H9 (cell line): ENCODE measurements around the gene GTF2A1L. TPM values are rescaled to one million over a fixed set of nuclear protein-coding genes. Genes with fewer than 3 reads are reported as not detected.

Experiments used
- DNase-seq: peaks from one replicate; pipeline ENCODE4 v3.0.0-alpha.2; 2017
- H2AFZ ChIP-seq: one replicate; pipeline ENCODE4 v1.6.1; 2013; ENCODE audit warnings: mild to moderate bottlenecking, low read length, control low read depth, moderate library complexity
- H2AK5ac ChIP-seq: 2 replicates; pipeline ENCODE4 v1.6.1; 2013; ENCODE audit warnings: low read length, control low read depth, mixed read lengths; ENCODE audit not compliant: insufficient read length
- H2BK120ac ChIP-seq: one replicate; pipeline ENCODE4 v1.6.1; 2013; ENCODE audit warnings: low read depth, mild to moderate bottlenecking, low read length, control low read depth, inconsistent platforms; ENCODE audit not compliant: poor library complexity, severe bottlenecking
- H2BK12ac ChIP-seq: 2 replicates; pipeline ENCODE4 v1.6.1; 2013; ENCODE audit warnings: low read length, control low read depth, mixed read lengths, low read depth; ENCODE audit not compliant: insufficient read length
- H2BK15ac ChIP-seq: 2 replicates; pipeline ENCODE4 v1.6.1; 2013; ENCODE audit warnings: low read depth, low read length, control low read depth
- H2BK20ac ChIP-seq: one replicate; pipeline ENCODE4 v1.6.1; 2013; ENCODE audit warnings: low read depth, mild to moderate bottlenecking, low read length, control low read depth, inconsistent platforms; ENCODE audit not compliant: poor library complexity, severe bottlenecking
- H2BK5ac ChIP-seq: 2 replicates; pipeline ENCODE4 v1.6.1; 2013; ENCODE audit warnings: low read length, control low read depth, mixed read lengths; ENCODE audit not compliant: insufficient read length
- H3K14ac ChIP-seq: 2 replicates; pipeline ENCODE4 v1.6.1; 2013; ENCODE audit warnings: low read length, control low read depth; ENCODE audit not compliant: insufficient read depth
- H3K18ac ChIP-seq: 2 replicates; pipeline ENCODE4 v1.6.1; 2013; ENCODE audit warnings: low read depth, mild to moderate bottlenecking, mixed read lengths, low read length, control low read depth; ENCODE audit not compliant: insufficient read length
- H3K23ac ChIP-seq: 2 replicates; pipeline ENCODE4 v1.6.1; 2013; ENCODE audit warnings: low read length, control low read depth, mixed read lengths, low read depth; ENCODE audit not compliant: insufficient read length
- H3K23me2 ChIP-seq: 2 replicates; pipeline ENCODE4 v1.6.1; 2013; ENCODE audit warnings: low read depth, mild to moderate bottlenecking, mixed read lengths, low read length, control low read depth; ENCODE audit not compliant: insufficient read length, poor library complexity, severe bottlenecking
- H3K27ac ChIP-seq: 2 replicates; pipeline ENCODE4 v1.5.1; 2013; ENCODE audit warnings: low read length, control low read depth, mixed read lengths, low read depth; ENCODE audit not compliant: insufficient read length
- H3K27me3 ChIP-seq: 2 replicates; pipeline ENCODE4 v1.6.1; 2013; ENCODE audit warnings: low read length, control low read depth, inconsistent platforms; ENCODE audit not compliant: insufficient read depth
- H3K4ac ChIP-seq: 2 replicates; pipeline ENCODE4 v1.6.1; 2013; ENCODE audit warnings: low read depth, mild to moderate bottlenecking, control low read depth, inconsistent platforms, low read length, moderate library complexity
- H3K4me1 ChIP-seq: 2 replicates; pipeline ENCODE4 v1.6.1; 2013; ENCODE audit warnings: low read length, control low read depth, inconsistent platforms; ENCODE audit not compliant: insufficient read depth
- H3K4me2 ChIP-seq: 2 replicates; pipeline ENCODE4 v1.6.1; 2013; ENCODE audit warnings: low read length, control low read depth, mixed read lengths; ENCODE audit not compliant: insufficient read length, insufficient read depth
- H3K56ac ChIP-seq: 2 replicates; pipeline ENCODE4 v1.6.1; 2013; ENCODE audit warnings: low read depth, mild to moderate bottlenecking, mixed read lengths, low read length, control low read depth; ENCODE audit not compliant: insufficient read length
- H3K79me1 ChIP-seq: 2 replicates; pipeline ENCODE4 v1.6.1; 2013; ENCODE audit warnings: low read depth, mild to moderate bottlenecking, moderate library complexity, low read length, control low read depth, inconsistent platforms; ENCODE audit not compliant: insufficient read depth, poor library complexity, severe bottlenecking
- H3K79me2 ChIP-seq: 2 replicates; pipeline ENCODE4 v1.6.1; 2013; ENCODE audit warnings: low read length, control low read depth, inconsistent platforms; ENCODE audit not compliant: insufficient read depth
- H3K9ac ChIP-seq: 2 replicates; pipeline ENCODE4 v1.6.1; 2013; ENCODE audit warnings: low read length, control low read depth, mixed read lengths; ENCODE audit not compliant: insufficient read length; ENCODE audit errors: extremely low read depth
- H3K9me3 ChIP-seq: one replicate; pipeline ENCODE4 v1.6.1; 2013; ENCODE audit warnings: low read depth, low read length, inconsistent platforms; ENCODE audit not compliant: control insufficient read depth
- H3T11ph ChIP-seq: one replicate; pipeline ENCODE4 v1.6.1; 2013; ENCODE audit warnings: mild to moderate bottlenecking, low read length, control low read depth, inconsistent platforms
- H4K20me1 ChIP-seq: one replicate; pipeline ENCODE4 v1.6.1; 2013; ENCODE audit not compliant: control insufficient read depth, insufficient read length, insufficient read depth
- H4K5ac ChIP-seq: 2 replicates; pipeline ENCODE4 v1.6.1; 2013; ENCODE audit warnings: low read depth, mild to moderate bottlenecking, mixed read lengths, low read length, control low read depth; ENCODE audit not compliant: insufficient read length
- H4K8ac ChIP-seq: replicated peaks from 2 replicates; pipeline ENCODE4 v1.6.1; 2013; ENCODE audit warnings: low read length, control low read depth, mixed read lengths, low read depth; ENCODE audit not compliant: insufficient read length
- H4K91ac ChIP-seq: 2 replicates; pipeline ENCODE4 v1.6.1; 2013; ENCODE audit warnings: low read depth, mild to moderate bottlenecking, moderate library complexity, mixed read lengths, low read length, control low read depth; ENCODE audit not compliant: insufficient read length
- H3K27ac Mint-ChIP-seq, 3 experiments: 2 replicates in 2 of 3; 3 replicates in 1 of 3; pipeline ENCODE4 v1.8.0; 2020 to 2021; ENCODE audit warnings: mixed read lengths in 3 of 3, mild to moderate bottlenecking in 1 of 3, moderate library complexity in 1 of 3
- H3K27me3 Mint-ChIP-seq: 2 replicates; pipeline ENCODE4 v1.8.0; 2021; ENCODE audit warnings: low read depth, mild to moderate bottlenecking, moderate library complexity, mixed read lengths
- H3K36me3 Mint-ChIP-seq, 3 experiments: 2 replicates in 2 of 3; 3 replicates in 1 of 3; pipeline ENCODE4 v1.8.0; 2020 to 2021; ENCODE audit warnings: low read depth in 3 of 3, mixed read lengths in 3 of 3; ENCODE audit not compliant: insufficient read depth in 1 of 3
- H3K4me1 Mint-ChIP-seq, 2 experiments: 2 replicates each; pipeline ENCODE4 v1.8.0; 2020; ENCODE audit warnings: mixed read lengths in 2 of 2
- H3K4me3 Mint-ChIP-seq, 2 experiments: 2 replicates in 1 of 2; 3 replicates in 1 of 2; pipeline ENCODE4 v1.8.0; 2020 to 2021; ENCODE audit warnings: mild to moderate bottlenecking in 2 of 2, mixed read lengths in 2 of 2, moderate library complexity in 1 of 2
- H3K9me3 Mint-ChIP-seq, 2 experiments: 2 replicates in 1 of 2; 3 replicates in 1 of 2; pipeline ENCODE4 v1.8.0; 2020; ENCODE audit warnings: mild to moderate bottlenecking in 2 of 2, mixed read lengths in 2 of 2, moderate library complexity in 1 of 2
- WGBS: extraction: QIAGEN DNeasy Blood & Tissue Kit; methylation state at CpG from one replicate; pipeline ENCODE4 v1.1.7; 2013; ENCODE audit warnings: missing lambda C conversion rate, low lambda C conversion rate, mixed read lengths; ENCODE audit not compliant: insufficient read length; ENCODE audit errors: extremely low coverage; 5-methylcytosine and 5-hydroxymethylcytosine counted together
- total RNA-seq: library from RNA; stranded (reverse); gene quantifications from 2 replicates; pipeline ENCODE4 v1.2.1, GENCODE V29; 2021
- TF ChIP-seq, protein P1 (sequence below): fragments of 200-600 bp; sonication (generic); conservative IDR thresholded peaks from 3 replicates; pipeline ENCODE4 v1.8.0; 2021; ENCODE audit warnings: antibody characterized with exemption, mild to moderate bottlenecking

GTF2A1L gene
- total RNA-seq, 1 experiment from 2014 or later: not detected

DNA sequence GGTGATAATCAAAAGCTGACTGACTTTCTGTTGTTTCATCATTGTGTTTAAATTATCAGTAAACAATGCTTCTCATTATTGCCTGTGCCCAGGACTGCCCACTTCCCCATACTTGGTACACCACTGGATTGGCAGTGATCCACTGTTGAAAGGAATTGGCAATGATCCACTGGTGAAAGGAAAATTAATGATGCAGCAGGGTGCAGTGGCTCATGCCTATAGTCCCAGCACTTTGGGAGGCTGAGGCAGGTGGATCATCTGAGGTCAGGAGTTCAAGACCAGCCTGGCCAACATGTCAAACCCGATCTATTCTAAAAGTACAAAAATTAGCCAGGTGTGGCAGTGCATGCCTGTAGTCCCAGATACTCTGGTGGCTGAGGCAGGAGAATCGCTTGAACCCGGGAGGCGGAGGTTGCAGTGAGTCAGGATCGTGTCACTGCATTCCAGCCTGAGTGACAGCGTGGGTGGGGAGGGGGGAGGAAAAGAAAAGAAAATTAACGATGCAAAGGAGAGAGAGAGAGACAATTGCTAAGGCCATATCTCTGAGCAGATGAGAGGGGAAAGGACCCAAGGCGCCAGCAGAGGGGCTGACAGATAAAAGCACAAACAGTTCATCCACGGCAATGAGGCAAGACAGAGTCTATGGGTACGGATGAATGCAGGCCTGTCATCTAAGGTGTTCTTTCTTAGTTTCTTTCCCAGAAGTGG is 10.2 kb upstream of the GTF2A1L start:
- H3K4me3 Mint-ChIP-seq: no peak overlapping the region
- H4K8ac ChIP-seq: no peak overlapping the region
- H2BK20ac ChIP-seq: no peak overlapping the region
- no peak overlapping the region for H2BK15ac ChIP-seq
- H4K20me1 ChIP-seq: no peaks in the 10 kb centered on the region
- DNase-seq: no peak
- no peak overlapping the region for H3K4me2 ChIP-seq
- no peaks in the 10 kb centered on the region for H3K27me3 ChIP-seq
- TF ChIP-seq, protein P1, sequence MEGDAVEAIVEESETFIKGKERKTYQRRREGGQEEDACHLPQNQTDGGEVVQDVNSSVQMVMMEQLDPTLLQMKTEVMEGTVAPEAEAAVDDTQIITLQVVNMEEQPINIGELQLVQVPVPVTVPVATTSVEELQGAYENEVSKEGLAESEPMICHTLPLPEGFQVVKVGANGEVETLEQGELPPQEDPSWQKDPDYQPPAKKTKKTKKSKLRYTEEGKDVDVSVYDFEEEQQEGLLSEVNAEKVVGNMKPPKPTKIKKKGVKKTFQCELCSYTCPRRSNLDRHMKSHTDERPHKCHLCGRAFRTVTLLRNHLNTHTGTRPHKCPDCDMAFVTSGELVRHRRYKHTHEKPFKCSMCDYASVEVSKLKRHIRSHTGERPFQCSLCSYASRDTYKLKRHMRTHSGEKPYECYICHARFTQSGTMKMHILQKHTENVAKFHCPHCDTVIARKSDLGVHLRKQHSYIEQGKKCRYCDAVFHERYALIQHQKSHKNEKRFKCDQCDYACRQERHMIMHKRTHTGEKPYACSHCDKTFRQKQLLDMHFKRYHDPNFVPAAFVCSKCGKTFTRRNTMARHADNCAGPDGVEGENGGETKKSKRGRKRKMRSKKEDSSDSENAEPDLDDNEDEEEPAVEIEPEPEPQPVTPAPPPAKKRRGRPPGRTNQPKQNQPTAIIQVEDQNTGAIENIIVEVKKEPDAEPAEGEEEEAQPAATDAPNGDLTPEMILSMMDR: no peak
- H4K5ac ChIP-seq: no peak overlapping the region
- H3K14ac ChIP-seq: no peak overlapping the region
- no CpG with 5 or more reads among the region's 10 CpGs for WGBS
- no peak overlapping the region for H2BK12ac ChIP-seq
- H3K56ac ChIP-seq: no peak overlapping the region
- peaks cover 6 to 7% of the 10 kb centered on the region in 2 experiments; a peak in 3 of 4 replicates for H3K4me1 Mint-ChIP-seq
- H4K91ac ChIP-seq: no peak overlapping the region
- H3K27me3 Mint-ChIP-seq: no peaks in the 10 kb centered on the region
- no peak overlapping the region for H3K23ac ChIP-seq
- H3K27ac ChIP-seq: no peak overlapping the region
- no peaks in the 10 kb centered on the region for H3K4me1 ChIP-seq
- no peak overlapping the region for H3T11ph ChIP-seq
- H3K79me1 ChIP-seq: no peaks in the 10 kb centered on the region
- no peaks in the 10 kb centered on the region for H3K9me3 Mint-ChIP-seq
- H3K9ac ChIP-seq: no peak overlapping the region
- H2BK120ac ChIP-seq: no peak overlapping the region
- no peaks in the 10 kb centered on the region for H3K79me2 ChIP-seq
- no peak overlapping the region for H2BK5ac ChIP-seq
- H3K4ac ChIP-seq: no peak overlapping the region
- H2AFZ ChIP-seq: no peak overlapping the region
- H3K27ac Mint-ChIP-seq: no peak overlapping the region
- H3K23me2 ChIP-seq: no peaks in the 10 kb centered on the region
- H3K9me3 ChIP-seq: no peaks in the 10 kb centered on the region
- no peak overlapping the region for H2AK5ac ChIP-seq
- no peaks in the 10 kb centered on the region; a peak in 1 of 7 replicates for H3K36me3 Mint-ChIP-seq
- H3K18ac ChIP-seq: no peak overlapping the region
